Right forelimb (tissue), 1 donor: Measurements from ENCODE around the gene TTC29.
"Not testable (repeated sequence)": the region's sequence is repeated elsewhere in the genome, so short reads cannot be mapped to it uniquely, and the experiment has no call there.

ENCODE experiments used
- DNase-seq: peaks from one replicate; pipeline ENCODE4 v3.0.0-alpha.2; 2018

The TTC29 gene

DNA sequence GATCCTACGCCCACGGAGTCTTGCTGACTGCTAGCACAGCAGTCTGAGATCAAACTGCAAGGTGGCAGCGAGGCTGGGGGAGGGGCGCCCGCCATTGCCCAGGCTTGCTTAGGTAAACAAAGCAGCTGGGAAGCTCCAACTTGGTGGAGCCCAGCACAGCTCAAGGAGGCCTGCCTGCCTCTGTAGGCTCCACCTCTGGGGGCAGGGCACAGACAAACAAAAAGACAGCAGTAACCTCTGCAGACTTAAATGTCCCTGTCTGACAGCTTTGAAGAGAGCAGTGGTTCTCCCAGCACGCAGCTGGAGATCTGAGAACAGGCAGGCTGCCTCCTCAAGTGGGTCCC, 281.7 kb downstream of the TTC29 start:
- DNase-seq, result not testable (repeated sequence)

DNA sequence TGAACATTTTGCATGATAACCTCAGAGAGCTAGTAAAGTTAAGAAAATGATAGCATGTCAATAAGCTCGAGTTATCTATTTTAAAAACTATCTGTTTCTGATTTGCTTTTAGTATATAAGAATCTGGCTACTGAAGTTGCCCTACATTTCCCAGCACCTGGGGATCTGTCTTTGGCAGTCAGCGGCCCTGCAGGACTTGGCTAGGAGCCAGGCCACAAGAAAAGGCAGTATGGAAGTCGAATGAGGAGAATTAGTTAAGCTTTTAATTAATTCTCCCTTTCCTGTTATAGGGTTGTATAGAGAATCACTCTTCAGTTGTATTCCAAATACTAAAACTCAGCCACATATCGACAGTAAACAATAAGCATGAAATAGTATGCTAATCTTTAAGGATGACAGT, 284.3 kb downstream of the TTC29 start:
- no peak for DNase-seq
